Activated T-cell treated with anti-CD3 and anti-CD28 coated beads, Interleukin-2, amount 50 U/mL, for 1 hour (primary cell): Measurements from ENCODE around the gene RAG1.
"Not testable (repeated sequence)": the region's sequence is repeated elsewhere in the genome, so short reads cannot be mapped to it uniquely, and the experiment has no call there.

ENCODE experiments used
- DNase-seq: peaks from one replicate; pipeline ENCODE4 v3.0.0-alpha.2; 2020

The RAG1 gene

DNA sequence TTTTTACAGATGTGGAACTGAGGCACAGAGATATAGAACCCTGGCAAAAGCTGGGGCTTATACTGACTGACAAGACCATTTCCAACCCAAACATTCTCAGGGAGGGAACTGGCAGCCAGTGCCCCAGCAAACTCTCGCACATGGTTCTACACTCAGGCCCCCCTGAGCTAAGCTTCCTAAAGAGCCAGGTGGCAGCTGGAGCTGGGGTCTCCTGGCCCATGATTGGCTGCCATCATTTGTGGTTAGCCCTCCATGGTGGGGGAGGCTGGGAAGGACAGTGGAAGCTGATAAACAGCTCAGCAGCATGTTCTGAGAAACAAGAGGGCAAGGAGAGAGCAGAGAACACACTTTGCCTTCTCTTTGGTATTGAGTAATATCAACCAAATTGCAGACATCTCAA lies at the start of gene RAG1:
Gene RAG1, plus strand, starts transcription at position 314 of the 400 bp plus-strand sequence. CDS start 5,298 bp downstream, outside the sequence.
- no peak for DNase-seq

DNA sequence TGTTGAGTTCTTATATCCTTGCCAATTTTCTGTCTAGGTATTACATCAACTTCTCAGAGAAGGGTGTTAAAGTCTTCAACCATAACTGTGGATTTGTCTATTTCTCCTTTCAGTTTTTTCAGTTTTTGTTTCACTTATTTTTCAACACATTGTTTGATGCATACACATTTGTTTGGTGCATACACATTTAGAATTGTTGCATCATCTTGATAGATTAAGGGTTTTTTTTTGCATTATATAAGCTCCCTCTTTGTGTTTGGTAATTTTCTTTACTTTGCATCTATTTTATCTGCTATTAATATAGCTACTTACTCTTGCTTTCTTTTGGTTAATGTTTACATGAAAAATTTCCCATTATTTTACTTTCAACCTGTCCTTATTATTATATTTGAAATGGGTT lies 37.0 kb upstream of the RAG1 start:
- no peak for DNase-seq

DNA sequence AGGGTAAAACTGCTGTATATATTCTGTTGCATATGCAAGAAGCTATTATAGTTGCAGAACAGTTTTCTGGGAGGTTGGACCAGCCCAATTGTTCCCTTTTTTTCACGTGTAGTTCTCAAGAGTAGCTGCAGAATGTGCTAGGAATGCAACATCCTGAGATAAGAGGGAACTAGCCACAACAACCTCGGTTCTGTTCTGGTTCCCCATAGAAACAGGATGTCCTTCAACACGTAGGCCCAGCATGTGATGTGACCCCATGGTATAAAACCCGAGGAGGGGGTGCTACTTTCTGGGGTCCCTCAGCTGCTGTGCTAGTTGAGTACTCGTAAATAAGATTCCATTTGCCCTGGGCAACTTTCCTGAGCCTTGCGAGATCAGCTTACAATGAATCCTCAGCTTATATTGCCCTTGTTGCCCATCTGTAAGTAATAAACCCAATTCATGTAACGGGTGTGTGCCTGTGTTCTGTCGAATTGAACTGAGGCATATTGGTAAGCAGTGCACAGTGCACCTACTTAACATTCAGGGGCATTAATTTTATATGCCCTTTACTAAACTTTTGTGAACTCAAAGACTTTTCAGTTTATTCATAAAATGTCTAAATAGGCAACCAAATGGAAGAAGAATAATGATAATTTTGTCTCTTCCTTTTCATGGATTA lies 34.7 kb upstream of the RAG1 start:
- no peak for DNase-seq

DNA sequence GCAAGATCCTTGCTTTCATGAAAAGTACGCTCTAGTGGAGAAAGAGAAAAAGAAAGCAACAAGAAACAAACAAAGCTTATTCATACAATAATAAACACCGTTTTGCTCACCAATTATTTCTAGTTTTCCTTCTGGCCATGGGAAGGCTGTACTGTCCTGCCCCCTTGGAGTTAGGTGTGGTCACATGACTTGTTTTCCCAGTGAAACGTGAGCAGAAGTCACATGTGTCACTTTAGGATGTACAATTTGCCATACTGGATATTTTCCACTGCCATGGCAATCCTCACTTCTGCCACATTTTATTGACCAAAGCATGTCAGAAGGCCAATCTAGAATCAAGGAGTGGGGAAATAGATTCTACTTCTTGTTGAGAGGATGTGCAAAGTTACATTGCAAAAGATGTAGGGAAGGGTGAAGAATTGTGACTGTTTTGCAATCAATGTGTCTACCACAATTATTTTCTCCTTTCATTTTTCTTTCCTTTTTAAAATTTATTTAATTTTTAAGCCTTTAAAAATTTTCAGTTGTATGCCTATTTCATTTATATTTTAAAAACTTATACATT lies 33.4 kb upstream of the RAG1 start:
- DNase-seq, result no peak

DNA sequence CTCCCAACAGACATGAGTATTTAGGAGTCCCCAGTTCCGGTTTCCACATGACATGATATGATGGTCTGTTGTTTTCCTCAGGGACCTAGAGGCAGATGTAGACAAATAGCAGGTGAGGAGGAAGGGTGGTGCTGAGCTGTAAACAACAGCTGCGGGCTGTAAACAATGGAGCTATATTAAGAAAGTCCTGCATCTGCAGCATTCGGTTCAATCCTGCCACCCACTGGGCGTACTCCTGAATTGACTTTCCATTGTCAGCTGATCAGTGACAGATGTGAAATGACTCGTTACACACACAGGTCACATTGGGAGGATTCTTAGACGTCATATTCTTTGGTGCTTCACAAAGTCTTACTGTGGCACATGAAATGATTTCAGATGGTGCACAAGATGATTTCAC lies 26.8 kb upstream of the RAG1 start:
- DNase-seq, result no peak

DNA sequence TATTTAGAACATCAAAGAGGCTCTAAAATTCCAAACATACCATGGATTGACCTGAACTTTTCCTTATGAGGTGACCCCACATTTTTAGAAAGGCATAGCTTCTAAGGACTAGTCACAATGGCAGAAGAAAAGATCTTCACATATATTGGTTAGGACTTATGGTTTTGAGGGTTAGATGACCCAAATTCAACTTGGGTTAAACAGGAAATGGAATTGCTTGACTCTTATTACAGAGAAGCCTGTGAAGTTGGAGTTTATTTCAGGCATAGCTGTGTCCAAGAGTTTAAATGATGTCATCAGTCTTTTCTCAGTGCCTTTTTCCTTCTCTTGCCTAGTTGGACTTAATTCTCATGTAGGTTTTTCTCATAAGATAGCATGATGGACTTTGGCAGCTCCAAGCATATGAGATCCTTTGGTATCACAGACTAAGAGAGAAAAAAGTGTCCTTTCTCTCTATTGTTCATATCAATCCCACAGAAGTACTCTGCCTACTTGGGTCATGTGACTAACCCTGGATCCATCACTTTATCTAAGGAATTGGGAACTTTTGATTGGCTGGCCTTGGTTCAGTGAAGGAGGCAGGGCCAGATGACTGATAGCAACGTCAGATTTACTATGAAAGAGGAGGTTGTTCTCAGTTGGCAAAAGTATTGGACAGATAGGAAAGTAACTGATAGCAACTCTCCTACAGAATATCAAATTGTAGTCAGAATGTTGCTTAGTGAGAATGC lies 17.3 kb upstream of the RAG1 start:
- no peak for DNase-seq

DNA sequence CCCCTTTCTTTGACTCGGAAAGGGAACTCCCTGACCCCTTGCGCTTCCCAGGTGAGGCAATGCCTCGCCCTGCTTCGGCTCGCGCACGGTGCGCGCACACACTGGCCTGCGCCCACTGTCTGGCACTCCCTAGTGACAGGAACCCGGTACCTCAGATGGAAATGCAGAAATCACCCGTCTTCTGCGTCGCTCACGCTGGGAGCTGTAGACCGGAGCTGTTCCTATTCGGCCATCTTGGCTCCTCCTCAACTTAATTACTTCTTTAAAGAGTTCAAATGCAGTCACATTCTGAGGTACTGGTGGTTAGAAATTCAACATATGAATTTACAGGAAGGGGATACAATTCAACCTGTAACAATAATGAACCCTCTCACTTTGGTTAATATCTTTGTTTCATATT lies 10.4 kb upstream of the RAG1 start:
- DNase-seq, result not testable (repeated sequence)

DNA sequence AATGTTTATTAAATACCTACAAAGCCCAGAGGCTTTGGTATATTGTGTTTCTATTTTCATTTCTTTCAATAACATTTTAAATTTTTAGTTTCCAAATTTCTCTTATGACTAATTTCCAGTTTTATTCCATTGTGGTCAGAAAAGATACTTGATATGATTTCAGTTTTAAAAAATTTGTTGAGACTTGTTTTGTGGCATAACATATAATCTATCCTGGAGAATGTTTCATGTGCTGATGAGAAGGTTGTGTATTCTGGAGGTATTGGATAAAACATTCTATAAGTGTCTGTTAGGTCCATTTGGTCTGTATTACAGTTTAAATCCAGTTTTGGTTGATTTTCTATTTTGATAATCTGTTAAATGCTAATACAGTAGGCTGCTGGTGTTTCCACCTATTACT lies 9.8 kb upstream of the RAG1 start:
- DNase-seq, result no peak

DNA sequence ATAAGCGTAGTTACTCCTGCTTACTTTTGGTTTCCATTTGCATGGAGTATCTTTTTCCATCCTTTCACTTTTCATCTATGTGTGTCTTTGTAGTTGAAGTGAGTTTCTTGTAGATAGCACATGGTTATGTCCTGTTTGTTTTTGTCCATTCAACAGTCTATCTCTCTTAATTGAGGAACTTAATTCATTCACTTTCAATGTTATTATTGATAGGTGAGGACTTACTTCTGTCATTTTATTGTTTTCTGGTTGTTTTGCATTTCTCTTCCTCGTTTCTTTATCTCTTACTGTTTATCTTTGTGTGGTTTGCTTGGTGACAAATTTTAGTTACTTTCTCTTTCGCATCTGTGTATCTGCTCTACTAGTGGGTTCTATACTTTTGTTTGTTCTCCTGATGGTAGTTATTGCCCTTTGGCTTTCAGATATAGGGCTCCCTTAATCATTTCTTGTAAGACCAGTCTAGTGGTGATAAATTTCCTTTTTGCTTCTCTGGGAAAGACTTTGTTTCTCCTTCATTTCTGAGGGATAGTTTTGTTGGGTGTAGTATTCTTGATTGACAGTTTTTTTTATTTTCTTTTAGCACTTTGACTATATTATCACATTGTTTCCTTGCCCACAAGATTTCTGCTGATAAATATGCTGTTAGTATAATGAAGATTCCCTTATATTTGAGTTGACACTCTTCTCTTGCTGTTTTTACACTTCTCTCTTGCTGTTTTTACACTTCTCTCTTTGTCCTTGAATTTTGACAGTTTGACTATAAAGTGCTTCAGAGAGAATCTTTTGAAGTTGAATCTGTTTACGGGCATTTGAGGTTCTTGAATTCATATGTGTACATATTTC lies 9.0 kb upstream of the RAG1 start:
- DNase-seq, result no peak

DNA sequence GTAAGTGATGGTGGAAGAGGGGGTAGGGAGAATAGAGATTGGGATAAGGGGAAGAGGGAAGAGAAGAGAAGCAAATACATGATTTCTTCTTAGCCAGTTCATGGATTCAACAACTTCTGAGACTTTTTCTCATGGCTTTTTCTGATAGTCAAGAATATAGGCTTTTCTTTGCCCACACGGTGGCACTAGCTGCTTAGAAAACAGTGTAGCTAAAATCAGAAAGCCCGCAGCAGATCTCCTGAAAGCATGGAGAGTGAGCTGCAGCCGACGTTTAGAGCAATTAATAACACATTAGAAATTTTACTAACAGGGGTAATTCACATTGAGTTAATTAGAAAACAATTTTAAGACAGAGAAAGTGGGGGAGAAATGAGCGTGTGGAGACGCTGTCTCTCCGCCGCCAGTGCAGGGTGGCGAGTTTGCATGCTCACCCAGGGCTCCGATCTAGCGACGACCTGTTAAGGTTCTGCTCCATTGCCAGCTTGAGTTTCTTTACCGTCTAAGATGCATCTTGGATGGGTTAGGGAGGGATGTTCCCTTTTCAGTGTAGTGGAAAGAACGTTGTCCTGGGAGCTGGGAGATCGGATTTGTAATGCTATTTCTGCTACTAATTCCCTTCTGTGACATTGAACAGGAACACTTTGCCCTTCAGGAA lies 3.3 kb upstream of the RAG1 start:
- DNase-seq, result peak; percentile 24

DNA sequence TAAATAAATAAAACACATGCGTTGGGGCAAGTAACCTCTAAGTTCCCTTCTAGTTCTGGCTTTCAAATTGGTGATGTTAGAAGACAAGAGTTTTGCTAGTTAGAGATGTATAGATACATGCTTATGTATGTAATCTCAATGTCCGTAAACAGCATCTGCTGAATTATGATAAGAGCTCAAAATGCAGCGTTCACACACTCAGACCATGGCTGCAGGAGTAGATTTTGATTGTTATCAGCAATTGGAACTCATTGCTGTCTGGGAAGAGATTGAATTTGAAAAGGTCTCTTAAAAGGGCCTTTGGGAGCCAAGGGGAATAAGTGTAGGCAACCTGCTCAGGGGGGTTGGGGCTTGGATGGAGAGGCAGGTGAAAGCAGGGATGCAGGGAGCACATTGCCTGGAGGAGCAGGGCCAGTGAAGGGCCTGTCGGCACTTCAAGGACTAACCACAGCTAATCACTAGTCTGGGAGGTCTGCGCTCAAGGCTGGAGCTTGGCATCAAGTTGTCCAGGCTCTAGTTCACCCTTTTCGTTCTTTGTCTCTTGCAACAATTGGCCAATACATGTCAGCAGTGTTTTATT lies 2.7 kb upstream of the RAG1 start:
- no peak for DNase-seq

DNA sequence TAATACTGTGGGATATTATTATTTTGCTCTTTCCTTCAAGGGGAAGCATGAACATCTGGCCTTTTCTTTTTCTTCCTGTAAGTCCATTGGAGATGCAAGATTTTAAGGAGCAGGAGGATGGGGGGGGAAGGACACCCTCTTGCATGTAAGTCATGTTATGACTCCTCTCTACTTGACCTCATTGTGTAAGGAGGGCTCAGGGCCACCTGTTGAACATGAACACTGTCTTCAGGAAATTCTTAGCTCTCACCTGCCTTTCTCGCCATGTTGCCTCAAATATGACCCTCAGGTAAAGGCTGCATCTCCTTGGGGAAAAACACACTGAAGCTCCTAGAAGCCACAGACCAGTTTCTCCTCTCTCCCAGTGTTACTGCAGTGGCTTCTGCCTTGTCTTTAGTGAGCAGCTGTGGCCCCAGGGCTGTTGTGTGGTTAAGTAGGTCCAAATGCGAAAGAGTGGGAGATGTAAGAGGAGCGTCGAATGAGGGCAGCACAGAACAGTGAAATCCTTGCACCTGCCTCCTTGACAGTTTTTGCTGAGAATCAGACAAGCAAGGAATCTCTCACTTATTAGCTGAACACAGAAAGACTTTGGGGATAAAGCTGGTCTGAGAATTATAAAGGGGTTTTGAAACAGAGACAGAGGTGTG lies 1.3 kb upstream of the RAG1 start:
- no peak for DNase-seq

DNA sequence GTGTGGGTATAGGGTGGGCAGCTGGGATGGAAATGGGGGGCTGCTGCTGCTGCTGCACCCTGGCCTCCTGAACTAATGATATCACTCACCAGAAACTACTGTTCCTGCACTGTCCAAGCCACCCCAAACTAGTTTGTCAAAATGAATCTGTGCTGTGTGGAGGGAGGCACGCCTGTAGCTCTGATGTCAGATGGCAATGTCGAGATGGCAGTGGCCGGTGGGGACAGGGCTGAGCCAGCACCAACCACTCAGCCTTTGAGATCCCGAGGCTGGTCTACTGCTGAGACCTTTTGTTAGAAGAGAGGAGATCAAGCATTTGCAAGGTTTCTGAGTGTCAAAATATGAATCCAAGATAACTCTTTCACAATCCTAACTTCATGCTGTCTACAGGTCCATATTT lies 1.3 kb downstream of the RAG1 start:
- no peak for DNase-seq

DNA sequence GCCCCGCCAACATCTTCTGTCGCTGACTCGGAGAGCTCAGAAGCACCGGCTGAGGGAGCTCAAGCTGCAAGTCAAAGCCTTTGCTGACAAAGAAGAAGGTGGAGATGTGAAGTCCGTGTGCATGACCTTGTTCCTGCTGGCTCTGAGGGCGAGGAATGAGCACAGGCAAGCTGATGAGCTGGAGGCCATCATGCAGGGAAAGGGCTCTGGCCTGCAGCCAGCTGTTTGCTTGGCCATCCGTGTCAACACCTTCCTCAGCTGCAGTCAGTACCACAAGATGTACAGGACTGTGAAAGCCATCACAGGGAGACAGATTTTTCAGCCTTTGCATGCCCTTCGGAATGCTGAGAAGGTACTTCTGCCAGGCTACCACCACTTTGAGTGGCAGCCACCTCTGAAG lies 6.7 kb downstream of the RAG1 start:
- no peak for DNase-seq

DNA sequence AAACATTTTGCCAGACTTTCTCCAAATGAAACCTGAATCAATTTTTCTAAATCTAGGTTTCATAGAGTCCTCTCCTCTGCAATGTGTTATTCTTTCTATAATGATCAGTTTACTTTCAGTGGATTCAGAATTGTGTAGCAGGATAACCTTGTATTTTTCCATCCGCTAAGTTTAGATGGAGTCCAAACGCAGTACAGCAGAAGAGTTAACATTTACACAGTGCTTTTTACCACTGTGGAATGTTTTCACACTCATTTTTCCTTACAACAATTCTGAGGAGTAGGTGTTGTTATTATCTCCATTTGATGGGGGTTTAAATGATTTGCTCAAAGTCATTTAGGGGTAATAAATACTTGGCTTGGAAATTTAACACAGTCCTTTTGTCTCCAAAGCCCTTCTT lies 9.6 kb downstream of the RAG1 start:
- no peak for DNase-seq

DNA sequence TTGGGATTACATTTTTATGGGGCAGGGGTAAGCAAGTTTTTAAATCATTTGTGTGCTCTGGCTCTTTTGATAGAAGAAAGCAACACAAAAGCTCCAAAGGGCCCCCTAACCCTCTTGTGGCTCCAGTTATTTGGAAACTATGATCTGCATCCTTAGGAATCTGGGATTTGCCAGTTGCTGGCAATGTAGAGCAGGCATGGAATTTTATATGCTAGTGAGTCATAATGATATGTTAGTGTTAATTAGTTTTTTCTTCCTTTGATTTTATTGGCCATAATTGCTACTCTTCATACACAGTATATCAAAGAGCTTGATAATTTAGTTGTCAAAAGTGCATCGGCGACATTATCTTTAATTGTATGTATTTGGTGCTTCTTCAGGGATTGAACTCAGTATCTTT lies 10.1 kb downstream of the RAG1 start:
- no peak for DNase-seq

DNA sequence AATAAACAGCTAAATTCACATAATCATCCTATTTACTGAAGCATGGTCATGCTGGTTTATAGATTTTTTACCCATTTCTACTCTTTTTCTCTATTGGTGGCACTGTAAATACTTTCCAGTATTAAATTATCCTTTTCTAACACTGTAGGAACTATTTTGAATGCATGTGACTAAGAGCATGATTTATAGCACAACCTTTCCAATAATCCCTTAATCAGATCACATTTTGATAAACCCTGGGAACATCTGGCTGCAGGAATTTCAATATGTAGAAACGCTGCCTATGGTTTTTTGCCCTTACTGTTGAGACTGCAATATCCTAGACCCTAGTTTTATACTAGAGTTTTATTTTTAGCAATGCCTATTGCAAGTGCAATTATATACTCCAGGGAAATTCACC lies 10.7 kb downstream of the RAG1 start:
- no peak for DNase-seq

DNA sequence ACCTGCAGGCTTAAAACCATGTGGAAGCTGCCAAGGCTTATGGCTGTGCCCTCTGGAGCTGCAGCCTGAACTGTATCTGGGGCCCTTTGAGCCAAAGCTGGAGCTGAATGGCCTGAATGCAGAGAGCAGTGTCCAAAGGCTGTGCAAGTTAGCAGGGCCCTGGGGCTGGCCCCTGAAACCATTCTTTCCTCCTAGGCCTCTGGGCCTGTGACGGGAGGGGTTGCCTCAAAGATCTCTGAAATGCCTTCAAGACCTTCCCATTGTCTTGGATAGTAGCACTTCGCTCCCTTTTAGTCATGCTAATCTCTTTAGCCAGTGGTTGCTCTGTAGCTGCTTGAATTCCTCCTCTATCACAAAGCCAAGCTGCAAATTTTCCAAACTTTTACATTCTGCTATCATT lies 13.7 kb downstream of the RAG1 start:
- no peak for DNase-seq

DNA sequence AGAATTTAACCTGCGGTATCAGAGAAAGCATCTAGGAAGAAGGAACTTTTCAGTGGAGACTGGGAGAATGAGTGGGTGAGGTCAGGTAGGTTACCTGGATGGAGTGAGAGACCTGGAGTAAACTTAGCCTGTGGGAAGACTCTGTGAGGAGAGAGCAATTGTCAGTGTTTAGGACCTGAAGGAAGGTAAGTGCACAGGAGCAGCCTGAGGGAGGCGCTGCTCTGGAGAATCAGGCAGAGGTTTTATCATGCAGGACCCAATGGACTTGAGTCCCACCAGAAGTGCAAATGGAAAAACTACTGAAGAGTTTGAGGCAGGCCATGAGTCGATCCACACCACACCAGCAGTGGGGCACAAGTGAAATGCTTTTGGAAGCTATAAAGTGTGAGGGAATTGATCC lies 15.9 kb downstream of the RAG1 start:
- no peak for DNase-seq

DNA sequence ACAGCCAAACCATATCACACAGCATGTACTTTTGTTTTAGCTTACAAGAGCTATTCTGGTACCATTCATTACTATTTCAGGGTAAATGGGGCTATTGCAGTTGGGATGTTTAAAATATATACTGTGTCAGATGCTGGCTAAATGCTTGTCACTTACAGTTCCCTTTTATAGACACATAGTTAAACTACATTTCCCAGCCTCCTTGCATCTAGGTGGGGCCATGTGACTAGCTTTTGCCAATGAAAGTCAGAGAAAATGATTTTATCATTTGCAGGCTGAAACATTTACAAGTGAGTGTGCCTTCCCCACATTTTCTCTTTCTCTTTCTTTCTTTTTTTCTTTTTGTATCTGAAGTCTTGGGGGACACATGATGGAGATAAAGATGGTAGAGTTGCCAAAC lies 18.7 kb downstream of the RAG1 start:
- no peak for DNase-seq

DNA sequence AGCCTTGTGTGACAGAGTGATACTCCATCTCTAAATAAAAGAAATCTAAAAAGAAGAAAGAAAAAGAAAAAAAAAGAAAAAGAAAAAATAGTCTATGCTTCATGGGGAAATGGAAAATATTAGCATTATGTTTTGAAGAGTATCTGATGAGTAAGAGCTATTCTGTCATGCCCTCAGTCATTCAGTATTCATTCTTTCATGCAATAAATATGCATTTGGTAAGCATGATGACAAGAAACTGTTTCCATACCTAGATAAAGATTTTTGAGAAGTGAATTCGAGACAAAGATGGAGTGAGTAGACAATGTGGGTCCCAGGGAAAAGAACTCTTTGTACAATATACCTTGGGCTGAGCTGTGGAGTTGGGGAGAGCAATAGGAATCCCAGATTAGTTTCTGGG lies 20.3 kb downstream of the RAG1 start:
- DNase-seq, result no peak

DNA sequence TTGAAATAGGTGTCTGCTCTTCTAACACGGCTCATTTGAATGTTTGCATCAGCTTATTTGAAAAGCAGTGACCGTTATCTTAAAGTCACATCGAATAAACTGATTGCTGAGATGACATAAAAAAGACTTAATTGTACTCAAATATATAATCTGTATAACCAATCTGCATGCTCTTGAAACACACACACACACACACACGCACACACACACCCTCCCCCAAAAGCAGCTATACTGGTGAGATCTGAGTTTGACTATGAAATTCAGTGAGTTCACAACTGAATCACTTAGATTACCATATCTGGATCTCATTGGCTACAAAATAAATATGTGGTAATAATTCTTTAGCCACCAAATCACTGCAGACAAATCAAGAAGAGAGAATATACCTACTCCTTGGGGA lies 22.7 kb downstream of the RAG1 start:
- DNase-seq, result no peak
